Stomach (tissue), 9 donors: ENCODE measurements around the gene DEFB114. TPM values are rescaled to one million over a fixed set of nuclear protein-coding genes. Genes with fewer than 3 reads are reported as not detected.

Experiments used
- DNase-seq, 2 donors: peaks; one replicate each; pipeline versions ENCODE4 v3.0.0 to v3.0.0-alpha.2; 2013 to 2019
- H3K27ac ChIP-seq, 5 donors: fragments of 200-600 bp in 4 of 5; sonication (generic) in 4 of 5; one replicate each; pipeline ENCODE4 v1.5.1; 2013 to 2019; ENCODE audit warnings: mild to moderate bottlenecking in 1 of 5, moderate library complexity in 1 of 5
- H3K27me3 ChIP-seq, 3 donors: fragments of 200-600 bp; sonication (generic); one replicate each; pipeline ENCODE4 v1.5.1; 2017 to 2019; ENCODE audit warnings: mixed run types in 1 of 3
- H3K36me3 ChIP-seq, 4 donors: fragments of 200-600 bp; sonication (generic); 1 replicate in 3 of 4; 2 replicates in 1 of 4; pipeline ENCODE4 v1.5.1; 2016 to 2019
- H3K4me1 ChIP-seq, 4 donors: fragments of 200-600 bp; sonication (generic); one replicate each; pipeline ENCODE4 v1.5.1; 2016 to 2019
- H3K4me3 ChIP-seq, 4 donors: fragments of 200-600 bp; sonication (generic) in 3 of 4; one replicate each; pipeline ENCODE4 v1.5.1; 2016 to 2019; ENCODE audit warnings: mild to moderate bottlenecking in 1 of 4
- H3K9me3 ChIP-seq, 4 donors: fragments of 200-600 bp; sonication (generic); one replicate each; pipeline ENCODE4 v1.5.1; 2016 to 2019
- EP300 ChIP-seq: sonication (generic); formaldehyde crosslinking; IDR thresholded peaks from one replicate; pipeline ENCODE4 v1.6.1; 2017; ENCODE audit warnings: antibody characterized with exemption
- POLR2A ChIP-seq, 4 donors: fragments of 450-650 bp; IDR thresholded peaks; one replicate each; pipeline ENCODE4 v1.6.1; 2016; ENCODE audit warnings: antibody characterized with exemption in 4 of 4, control low read depth in 2 of 4, mild to moderate bottlenecking in 1 of 4, moderate library complexity in 1 of 4
- POLR2AphosphoS5 ChIP-seq, 3 donors: sonication (generic); formaldehyde crosslinking; IDR thresholded peaks; one replicate each; pipeline ENCODE4 v1.6.1; 2016; ENCODE audit warnings: antibody characterized with exemption in 3 of 3
- WGBS, 5 donors: extraction: QIAGEN DNeasy Blood & Tissue Kit in 3 of 5; methylation state at CpG; one replicate each; pipeline versions ENCODE4 v1.1.5 to v1.1.7; 2013 to 2018; 5-methylcytosine and 5-hydroxymethylcytosine counted together
- intact Hi-C: fragments of 100-400 bp; cut with DNase I; formaldehyde crosslinking; loops from one replicate; pipeline ENCODE4 v1.15.1; 2023; ENCODE audit warnings: low total_unique reads
- polyA plus RNA-seq, 3 donors: library from polyadenylated mRNA; stranded (reverse); fragments of 200-250 nt; gene quantifications; one replicate each; pipeline ENCODE4 v1.2.3, GENCODE V29; 2013
- total RNA-seq, 5 donors: library from RNA; depleted of rRNA; stranded (reverse); fragments of >200 nt; gene quantifications; one replicate each; pipeline versions ENCODE4 v1.1.0 to v1.2.3, GENCODE V29; 2014 to 2016
- TF ChIP-seq, protein P1 (sequence below), 7 experiments: fragments of 450-650 bp in 4 of 7; fragments of 200-600 bp in 3 of 7; sonication (generic) in 3 of 7; IDR thresholded peaks; one replicate each; pipeline ENCODE4 v1.5.1; 2016 to 2019; ENCODE audit warnings: antibody characterized with exemption in 7 of 7, control low read depth in 2 of 7, mild to moderate bottlenecking in 1 of 7
- donor health status: healthy with polysubstance abuse.
- donor health status: Bipolar disorder and iron deficiency.
- donor health status: healthy.

The DEFB114 gene
- total and polyA plus RNA-seq, 8 donors, result not detected

- Histone ChIP-seq H3K4me1 (no peaks in the 10 kb centered on the region), H3K27me3 (peaks cover 0 to 23% (median 8%) of the 10 kb centered on the region in 3 donors), H3K4me3 (no peak overlapping the region), H3K36me3 (no peaks in the 10 kb centered on the region), H3K27ac (no peak overlapping the region), H3K9me3 (no peaks in the 10 kb centered on the region)
- 57 to 85% (median 66%) methylated on average over 1 to 2 of the region's 2 CpGs for WGBS, 5 donors
- no peak for DNase-seq
- intact Hi-C loops, result no loop called here
- TF ChIP-seq, protein P1, sequence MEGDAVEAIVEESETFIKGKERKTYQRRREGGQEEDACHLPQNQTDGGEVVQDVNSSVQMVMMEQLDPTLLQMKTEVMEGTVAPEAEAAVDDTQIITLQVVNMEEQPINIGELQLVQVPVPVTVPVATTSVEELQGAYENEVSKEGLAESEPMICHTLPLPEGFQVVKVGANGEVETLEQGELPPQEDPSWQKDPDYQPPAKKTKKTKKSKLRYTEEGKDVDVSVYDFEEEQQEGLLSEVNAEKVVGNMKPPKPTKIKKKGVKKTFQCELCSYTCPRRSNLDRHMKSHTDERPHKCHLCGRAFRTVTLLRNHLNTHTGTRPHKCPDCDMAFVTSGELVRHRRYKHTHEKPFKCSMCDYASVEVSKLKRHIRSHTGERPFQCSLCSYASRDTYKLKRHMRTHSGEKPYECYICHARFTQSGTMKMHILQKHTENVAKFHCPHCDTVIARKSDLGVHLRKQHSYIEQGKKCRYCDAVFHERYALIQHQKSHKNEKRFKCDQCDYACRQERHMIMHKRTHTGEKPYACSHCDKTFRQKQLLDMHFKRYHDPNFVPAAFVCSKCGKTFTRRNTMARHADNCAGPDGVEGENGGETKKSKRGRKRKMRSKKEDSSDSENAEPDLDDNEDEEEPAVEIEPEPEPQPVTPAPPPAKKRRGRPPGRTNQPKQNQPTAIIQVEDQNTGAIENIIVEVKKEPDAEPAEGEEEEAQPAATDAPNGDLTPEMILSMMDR (IDR thresholded peaks at IDR 0.05), result no peak
- TF ChIP-seq POLR2AphosphoS5 (IDR thresholded peaks at IDR 0.05) (no peak), POLR2A (IDR thresholded peaks at IDR 0.05) (no peak), EP300 (no peak)
Measured at GRCh38 chr6:49988900-49989299, 24.9 kb upstream of the DEFB114 start.

- Histone ChIP-seq H3K36me3 (no peaks in the 10 kb centered on the region), H3K27ac (no peak overlapping the region), H3K4me1 (no peaks in the 10 kb centered on the region), H3K4me3 (no peak overlapping the region), H3K27me3 (peaks cover 0 to 23% (median 8%) of the 10 kb centered on the region in 3 donors), H3K9me3 (peaks cover 0 to 4% (median 2%) of the 10 kb centered on the region in 4 donors)
- 86 to 91% (median 87%) methylated on average over 2 of the region's 2 CpGs for WGBS, 5 donors
- intact Hi-C loops, result no loop called here
- DNase-seq, result no peak
- no peak for TF ChIP-seq POLR2A (IDR thresholded peaks at IDR 0.05)
- TF ChIP-seq, protein P1 (IDR thresholded peaks at IDR 0.05), result no peak
- no peak for TF ChIP-seq POLR2AphosphoS5 (IDR thresholded peaks at IDR 0.05)
- TF ChIP-seq EP300, result no peak
Measured at GRCh38 chr6:49987749-49988148, 23.8 kb upstream of the DEFB114 start.

DNA sequence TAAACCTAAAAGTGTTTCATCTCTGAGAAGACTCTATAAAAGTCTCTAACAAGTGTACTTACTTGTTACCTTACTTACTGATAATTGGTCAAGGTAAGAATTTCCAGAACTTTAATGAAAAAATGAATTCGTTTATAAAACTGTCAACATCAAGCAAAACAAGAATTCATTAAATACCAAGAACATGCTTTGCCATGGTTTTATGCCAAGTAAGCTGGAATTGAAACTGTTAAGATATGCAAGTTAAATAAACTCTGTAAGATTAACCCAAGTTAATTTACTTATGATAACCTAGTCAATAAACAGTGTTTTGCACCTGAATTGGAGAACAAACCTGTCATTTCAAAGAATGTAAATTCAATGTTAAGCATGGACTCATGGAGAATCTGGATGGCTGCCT lies 22.6 kb upstream of the DEFB114 start:
- Histone ChIP-seq H3K36me3 (no peaks in the 10 kb centered on the region), H3K4me3 (no peak overlapping the region), H3K9me3 (peaks cover 0 to 7% (median 3%) of the 10 kb centered on the region in 4 donors), H3K27me3 (peaks cover 0 to 23% (median 8%) of the 10 kb centered on the region in 3 donors), H3K27ac (no peak overlapping the region), H3K4me1 (no peaks in the 10 kb centered on the region)
- whole genome bisulfite sequencing, 5 donors, result 19 to 52% (median 26%) methylated on average over 1 of the region's 1 CpG
- TF ChIP-seq EP300 (no peak), POLR2A (IDR thresholded peaks at IDR 0.05) (no peak), POLR2AphosphoS5 (IDR thresholded peaks at IDR 0.05) (no peak)
- TF ChIP-seq, protein P1 (IDR thresholded peaks at IDR 0.05), result no peak
- intact Hi-C loops, result no loop called here
- DNase-seq, result no peak

DNA sequence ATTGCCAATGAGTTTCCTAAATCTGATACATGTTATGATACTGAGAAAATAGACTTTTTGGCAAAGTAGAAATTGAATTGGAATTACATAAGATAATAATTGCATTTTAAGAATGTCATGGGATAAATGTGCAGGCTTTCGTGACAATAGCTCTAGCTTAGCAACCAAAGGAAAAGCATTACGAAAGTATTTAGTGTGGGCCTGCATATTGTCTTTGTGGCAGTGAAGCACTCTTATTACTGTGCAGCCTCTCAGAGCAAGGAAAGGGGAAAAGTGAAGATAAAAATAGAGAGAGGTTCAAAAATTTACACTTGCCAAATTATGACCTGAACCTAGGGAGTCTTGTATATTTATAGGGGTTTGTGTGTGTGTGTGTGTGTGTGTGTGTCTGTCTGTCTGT lies 18.1 kb upstream of the DEFB114 start:
- H3K27ac ChIP-seq, result no peak overlapping the region
- H3K27me3 ChIP-seq, result no peaks in the 10 kb centered on the region
- TF ChIP-seq POLR2A (IDR thresholded peaks at IDR 0.05) (no peak), EP300 (no peak), POLR2AphosphoS5 (IDR thresholded peaks at IDR 0.05) (no peak)
- TF ChIP-seq, protein P1 (IDR thresholded peaks at IDR 0.05), result no peak
- intact Hi-C loops, result no loop called here
- 76 to 93% (median 88%) methylated on average over 2 of the region's 2 CpGs for WGBS, 5 donors
- H3K9me3 ChIP-seq, result peaks cover 0 to 7% (median 3%) of the 10 kb centered on the region in 4 donors
- DNase-seq, result peak in 1 of 2 donors; percentile 4
- no peaks in the 10 kb centered on the region for H3K36me3 ChIP-seq
- H3K4me3 ChIP-seq, result no peak overlapping the region
- no peaks in the 10 kb centered on the region for H3K4me1 ChIP-seq
